Measurements from ENCODE around the gene POLR1A.

POLR1A gene

DNA sequence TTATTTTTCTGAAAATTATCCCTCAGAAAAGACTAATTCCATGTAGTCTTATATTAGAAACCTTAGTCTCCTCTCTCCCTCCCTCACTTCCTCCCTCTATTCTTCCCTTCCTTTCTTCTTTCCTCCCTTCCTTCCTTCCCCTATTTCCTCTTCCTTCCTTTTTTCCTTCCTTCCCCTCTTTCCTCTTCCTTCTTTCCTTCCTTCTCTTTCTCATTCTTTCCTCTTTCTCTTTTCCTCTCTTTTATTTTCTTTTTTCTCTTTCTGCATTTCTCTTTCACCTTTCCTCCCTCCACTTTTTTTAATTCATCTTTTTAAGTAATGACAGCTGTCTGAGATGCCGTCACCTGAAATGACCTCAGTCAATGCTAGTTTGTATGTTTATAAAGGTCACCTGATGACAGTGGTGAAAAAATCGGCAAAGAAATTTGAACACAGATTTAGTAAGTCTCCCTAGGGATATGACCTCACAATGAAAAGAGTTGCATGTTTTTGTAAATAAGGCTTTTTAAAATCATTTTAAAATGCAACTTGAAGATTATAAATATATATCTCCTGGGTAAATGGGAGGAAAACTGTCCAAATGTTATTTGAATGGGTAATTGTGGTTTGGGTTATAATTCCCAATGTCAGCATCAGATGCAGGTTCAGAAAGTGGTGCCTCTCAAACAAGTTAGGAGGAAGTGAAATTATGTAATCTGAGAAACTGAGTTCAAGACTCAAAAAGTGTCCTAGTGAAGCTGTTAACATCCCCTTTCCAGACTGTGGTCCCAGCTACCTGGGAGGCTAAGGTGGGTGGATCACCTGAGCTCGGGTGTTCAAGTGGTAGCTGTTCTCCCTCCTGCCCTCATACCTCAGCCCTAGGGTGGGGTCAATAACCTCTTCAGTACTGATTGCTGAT is 126.6 kb downstream of the POLR1A start:
- TF ChIP-seq, protein P1, sequence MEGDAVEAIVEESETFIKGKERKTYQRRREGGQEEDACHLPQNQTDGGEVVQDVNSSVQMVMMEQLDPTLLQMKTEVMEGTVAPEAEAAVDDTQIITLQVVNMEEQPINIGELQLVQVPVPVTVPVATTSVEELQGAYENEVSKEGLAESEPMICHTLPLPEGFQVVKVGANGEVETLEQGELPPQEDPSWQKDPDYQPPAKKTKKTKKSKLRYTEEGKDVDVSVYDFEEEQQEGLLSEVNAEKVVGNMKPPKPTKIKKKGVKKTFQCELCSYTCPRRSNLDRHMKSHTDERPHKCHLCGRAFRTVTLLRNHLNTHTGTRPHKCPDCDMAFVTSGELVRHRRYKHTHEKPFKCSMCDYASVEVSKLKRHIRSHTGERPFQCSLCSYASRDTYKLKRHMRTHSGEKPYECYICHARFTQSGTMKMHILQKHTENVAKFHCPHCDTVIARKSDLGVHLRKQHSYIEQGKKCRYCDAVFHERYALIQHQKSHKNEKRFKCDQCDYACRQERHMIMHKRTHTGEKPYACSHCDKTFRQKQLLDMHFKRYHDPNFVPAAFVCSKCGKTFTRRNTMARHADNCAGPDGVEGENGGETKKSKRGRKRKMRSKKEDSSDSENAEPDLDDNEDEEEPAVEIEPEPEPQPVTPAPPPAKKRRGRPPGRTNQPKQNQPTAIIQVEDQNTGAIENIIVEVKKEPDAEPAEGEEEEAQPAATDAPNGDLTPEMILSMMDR (IDR thresholded peaks at IDR 0.05), result no peak

DNA sequence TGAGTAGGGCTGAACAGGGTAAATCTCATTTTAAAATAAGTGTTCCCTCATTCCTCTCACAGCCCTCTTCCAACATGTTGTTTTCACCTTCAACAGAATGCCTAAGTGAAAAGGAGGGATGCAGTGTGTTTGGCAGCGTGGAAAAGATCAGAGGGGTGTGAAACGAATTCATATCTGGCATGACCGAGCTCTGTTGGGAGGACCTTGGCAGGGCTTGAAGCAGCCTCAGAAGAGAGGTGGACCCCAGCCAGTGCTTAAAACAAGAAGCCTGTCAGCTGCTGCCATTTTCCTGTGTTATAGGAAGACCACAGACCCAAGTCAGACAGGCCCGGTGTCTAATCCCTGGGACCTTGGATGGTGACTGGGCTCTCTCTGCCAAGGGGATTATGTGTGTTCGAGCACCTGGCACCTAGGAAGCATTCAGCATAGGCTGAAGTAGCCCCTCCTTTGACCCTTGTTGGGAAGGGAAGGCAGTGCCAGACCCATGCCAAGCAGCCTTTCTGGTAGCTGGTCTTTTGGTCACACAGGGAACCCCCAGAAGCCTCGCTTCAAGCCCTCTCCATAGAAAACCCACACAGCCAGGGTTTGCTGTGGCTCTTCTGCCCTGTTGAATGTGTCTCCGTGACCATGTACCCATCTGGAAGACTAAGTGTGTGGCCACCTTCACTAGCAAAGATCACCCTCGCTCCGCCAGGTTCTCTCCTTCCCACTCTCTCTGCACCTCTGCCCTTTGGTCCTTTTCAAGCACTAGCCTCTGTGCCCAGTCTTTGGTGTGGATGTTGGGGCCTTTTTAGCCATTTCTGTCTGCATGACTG is 129.4 kb downstream of the POLR1A start:
- TF ChIP-seq, protein P1 (IDR thresholded peaks at IDR 0.05), result no peak

DNA sequence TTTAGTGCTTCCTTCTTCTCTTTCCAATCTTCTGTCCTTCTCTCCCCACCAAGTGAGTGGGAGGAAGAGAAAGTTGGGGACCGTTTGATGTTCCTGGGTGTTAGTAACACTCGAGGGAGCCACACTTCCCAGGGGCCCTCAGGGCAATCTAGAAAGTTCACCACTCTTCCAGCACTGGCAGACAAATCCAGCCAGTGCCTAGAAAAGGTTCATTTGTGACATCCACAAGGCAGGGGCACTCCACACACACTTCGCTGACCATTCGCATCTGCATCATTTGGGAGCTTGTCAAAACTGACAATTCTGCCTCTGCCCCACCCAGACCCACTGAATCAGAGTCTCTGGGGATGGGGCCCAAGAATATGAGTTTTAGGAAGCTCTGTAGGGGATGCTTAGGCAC is 130.1 kb downstream of the POLR1A start:
- TF ChIP-seq, protein P1 (IDR thresholded peaks at IDR 0.05), result no peak

DNA sequence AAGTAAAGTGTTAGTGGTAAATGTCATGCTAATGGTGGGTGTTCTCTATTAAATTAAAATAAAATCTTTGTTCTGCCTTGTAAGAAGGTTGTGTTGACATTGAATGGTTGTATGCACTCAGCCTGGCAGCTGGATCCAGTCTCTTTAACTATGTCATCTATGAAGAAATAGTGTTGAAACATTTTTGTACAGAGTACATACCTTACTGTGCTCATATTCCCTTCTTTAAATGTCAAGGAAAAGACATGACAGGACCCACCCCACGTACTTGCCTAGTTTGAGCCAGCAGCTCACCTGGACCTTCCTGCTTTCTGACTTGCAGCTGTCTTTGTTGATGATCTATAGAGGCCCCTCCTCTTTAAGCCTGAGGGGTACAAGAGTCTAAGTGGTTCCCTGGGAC is 131.3 kb downstream of the POLR1A start:
- TF ChIP-seq, protein P1 (IDR thresholded peaks at IDR 0.05), result no peak

DNA sequence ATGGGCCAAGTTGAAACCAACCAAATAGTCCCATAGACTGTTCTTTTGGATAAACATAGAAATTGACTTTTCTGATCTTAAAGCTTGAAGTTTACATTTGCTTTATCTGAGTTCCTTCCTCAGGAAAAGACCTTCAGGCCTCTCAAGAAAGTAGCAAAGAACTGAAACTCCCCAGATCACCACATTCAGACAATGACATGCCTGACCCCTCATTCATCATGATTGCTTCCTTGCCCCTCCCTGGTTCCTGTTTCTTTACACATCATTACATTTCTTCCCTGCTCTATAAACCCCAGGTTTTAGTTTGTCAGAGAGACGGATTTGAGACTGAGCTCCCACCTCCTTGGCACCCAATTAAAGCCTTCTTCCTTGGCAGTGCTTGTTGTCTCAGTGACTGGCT is 133.3 kb downstream of the POLR1A start:
- TF ChIP-seq, protein P1 (IDR thresholded peaks at IDR 0.05), result no peak

DNA sequence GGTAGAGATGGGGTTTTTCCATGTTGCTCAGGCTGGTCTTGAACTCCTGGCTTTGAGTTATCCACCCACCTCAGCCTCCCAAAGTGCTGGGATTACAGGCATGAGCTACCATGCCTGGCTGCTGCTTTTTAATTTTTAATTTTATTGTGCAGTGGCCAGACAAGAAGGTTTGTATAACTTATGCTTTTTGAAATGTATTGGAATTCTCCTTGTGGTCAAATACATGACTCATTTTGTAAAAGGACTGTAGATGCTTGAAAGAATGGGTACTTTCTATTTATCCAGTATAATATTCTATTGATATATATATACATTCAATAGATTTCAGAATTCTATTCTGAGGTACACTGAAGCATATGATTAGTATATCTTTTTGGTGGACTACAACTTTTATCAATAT is 134.3 kb downstream of the POLR1A start:
- TF ChIP-seq, protein P1 (IDR thresholded peaks at IDR 0.05), result no peak
